HEK293 (cell line): ENCODE results near the gene HEG1.

ENCODE experiments used
- CTCF ChIA-PET: fragments of 350-600 bp; formaldehyde crosslinking; extraction: SDS; loops from one replicate; lab custom pipeline; 2021; ENCODE audit warnings: antibody characterized with exemption; lab: Yijun Ruan, JAX
- POLR2A ChIA-PET: fragments of 300-600 bp; formaldehyde crosslinking; extraction: SDS; loops from one replicate; lab custom pipeline; 2020; ENCODE audit warnings: antibody characterized with exemption, inconsistent platforms; lab: Yijun Ruan, JAX
- H3K27ac ChIP-seq: fragments of 200-500 bp; sonication (Bioruptor generic); 2 replicates; pipeline ENCODE4 v1.5.1; 2014; ENCODE audit warnings: low read depth, low read length, control low read depth, inconsistent platforms; ENCODE audit errors: extremely low read depth
- H3K36me3 ChIP-seq, 2 experiments: fragments of 200-500 bp in 1 of 2; sonication (Bioruptor generic) in 1 of 2; 1 replicate in 1 of 2; 2 replicates in 1 of 2; pipeline ENCODE4 v1.5.1; 2014 to 2017; ENCODE audit warnings: inconsistent platforms in 2 of 2, low read length in 2 of 2; ENCODE audit not compliant: control insufficient read depth in 2 of 2, insufficient read depth in 1 of 2
- H3K4me1 ChIP-seq: fragments of 200-500 bp; sonication (Bioruptor generic); 2 replicates; pipeline ENCODE4 v1.5.1; 2014; ENCODE audit warnings: mild to moderate bottlenecking, low read length, inconsistent platforms; ENCODE audit not compliant: control insufficient read depth, insufficient read depth
- H3K4me3 ChIP-seq: 2 replicates; pipeline ENCODE4 v1.5.1; 2011; ENCODE audit warnings: low read depth, mild to moderate bottlenecking, control low read depth, low read length, moderate library complexity
- H3K9me3 ChIP-seq: fragments of 200-500 bp; sonication (Bioruptor generic); 2 replicates; pipeline ENCODE4 v1.5.1; 2014; ENCODE audit warnings: low read depth, low read length, inconsistent platforms; ENCODE audit not compliant: control insufficient read depth, insufficient read depth
- GLIS1 ChIP-seq: fragments of 450-650 bp; formaldehyde crosslinking; IDR thresholded peaks from 2 replicates; pipeline ENCODE4 v1.5.1; 2016; ENCODE audit warnings: missing biosample characterization, missing genetic modification characterization
- OVOL3 ChIP-seq: fragments of 450-650 bp; formaldehyde crosslinking; IDR thresholded peaks from 2 replicates; pipeline ENCODE4 v1.5.1; 2016; ENCODE audit warnings: missing biosample characterization, missing genetic modification characterization
- PRDM2 ChIP-seq: fragments of 450-650 bp; formaldehyde crosslinking; IDR thresholded peaks from 2 replicates; pipeline ENCODE4 v1.5.1; 2016; ENCODE audit warnings: missing biosample characterization, missing genetic modification characterization, borderline replicate concordance
- SALL2 ChIP-seq: fragments of 450-650 bp; formaldehyde crosslinking; IDR thresholded peaks from 2 replicates; pipeline ENCODE4 v1.5.0; 2017; ENCODE audit warnings: missing biosample characterization, mild to moderate bottlenecking, missing genetic modification characterization, borderline replicate concordance
- SCRT1 ChIP-seq: fragments of 450-650 bp; formaldehyde crosslinking; IDR thresholded peaks from 2 replicates; pipeline ENCODE4 v1.5.1; 2016; ENCODE audit warnings: missing biosample characterization, missing genetic modification characterization, borderline replicate concordance
- SP2 ChIP-seq: fragments of 450-650 bp; formaldehyde crosslinking; IDR thresholded peaks from 2 replicates; pipeline ENCODE4 v1.5.1; 2016; ENCODE audit warnings: missing biosample characterization, missing genetic modification characterization
- SP7 ChIP-seq: fragments of 450-650 bp; formaldehyde crosslinking; IDR thresholded peaks from 2 replicates; pipeline ENCODE4 v1.5.1; 2016; ENCODE audit warnings: missing biosample characterization, missing genetic modification characterization
- WT1 ChIP-seq: fragments of 450-650 bp; formaldehyde crosslinking; IDR thresholded peaks from 2 replicates; pipeline ENCODE4 v1.5.1; 2016; ENCODE audit warnings: missing biosample characterization, missing genetic modification characterization
- ZFHX2 ChIP-seq: fragments of 450-650 bp; formaldehyde crosslinking; conservative IDR thresholded peaks from 2 replicates; pipeline ENCODE4 v1.5.1; 2016; ENCODE audit warnings: missing biosample characterization, missing genetic modification characterization
- ZNF121 ChIP-seq: fragments of 450-650 bp; formaldehyde crosslinking; IDR thresholded peaks from 2 replicates; pipeline ENCODE4 v1.5.1; 2016; ENCODE audit warnings: missing biosample characterization, missing genetic modification characterization
- ZNF132 ChIP-seq: fragments of 450-650 bp; formaldehyde crosslinking; IDR thresholded peaks from 2 replicates; pipeline ENCODE4 v1.5.1; 2017; ENCODE audit warnings: missing biosample characterization, missing genetic modification characterization, borderline replicate concordance
- ZNF146 ChIP-seq: fragments of 450-650 bp; formaldehyde crosslinking; IDR thresholded peaks from 2 replicates; pipeline ENCODE4 v1.5.1; 2016; ENCODE audit warnings: missing biosample characterization, missing genetic modification characterization
- ZNF16 ChIP-seq: fragments of 450-650 bp; formaldehyde crosslinking; IDR thresholded peaks from 2 replicates; pipeline ENCODE4 v1.5.1; 2016; ENCODE audit warnings: low read depth, missing biosample characterization, missing genetic modification characterization
- ZNF169 ChIP-seq: fragments of 450-650 bp; formaldehyde crosslinking; IDR thresholded peaks from 2 replicates; pipeline ENCODE4 v1.5.1; 2016; ENCODE audit warnings: missing biosample characterization, missing genetic modification characterization
- ZNF175 ChIP-seq: fragments of 450-650 bp; formaldehyde crosslinking; IDR thresholded peaks from 2 replicates; pipeline ENCODE4 v1.5.1; 2016; ENCODE audit warnings: missing biosample characterization, missing genetic modification characterization
- ZNF211 ChIP-seq: fragments of 450-650 bp; formaldehyde crosslinking; IDR thresholded peaks from 2 replicates; pipeline ENCODE4 v1.5.1; 2016; ENCODE audit warnings: low read depth, missing biosample characterization, missing genetic modification characterization
- ZNF24 ChIP-seq: fragments of 450-650 bp; formaldehyde crosslinking; IDR thresholded peaks from 2 replicates; pipeline ENCODE4 v1.5.1; 2016; ENCODE audit warnings: missing biosample characterization, missing genetic modification characterization
- ZNF311 ChIP-seq: fragments of 450-650 bp; formaldehyde crosslinking; IDR thresholded peaks from 2 replicates; pipeline ENCODE4 v1.5.1; 2017; ENCODE audit warnings: missing biosample characterization, missing genetic modification characterization, borderline replicate concordance
- ZNF394 ChIP-seq: fragments of 450-650 bp; formaldehyde crosslinking; IDR thresholded peaks from 2 replicates; pipeline ENCODE4 v1.5.1; 2016; ENCODE audit warnings: missing biosample characterization, missing genetic modification characterization, mild to moderate bottlenecking, moderate library complexity, borderline replicate concordance
- ZNF416 ChIP-seq: fragments of 450-650 bp; formaldehyde crosslinking; IDR thresholded peaks from 2 replicates; pipeline ENCODE4 v1.5.1; 2016; ENCODE audit warnings: missing biosample characterization, missing genetic modification characterization
- ZNF501 ChIP-seq: fragments of 450-650 bp; formaldehyde crosslinking; IDR thresholded peaks from 2 replicates; pipeline ENCODE4 v1.5.1; 2016; ENCODE audit warnings: missing biosample characterization, missing genetic modification characterization
- ZNF600 ChIP-seq: fragments of 450-650 bp; formaldehyde crosslinking; IDR thresholded peaks from 2 replicates; pipeline ENCODE4 v1.5.1; 2016; ENCODE audit warnings: missing biosample characterization, missing genetic modification characterization
- ZNF626 ChIP-seq: fragments of 450-650 bp; sonication (Bioruptor Pico); formaldehyde crosslinking; IDR thresholded peaks from 2 replicates; pipeline ENCODE4 v1.5.1; 2018; ENCODE audit warnings: missing biosample characterization, missing genetic modification characterization, inconsistent platforms
- ZNF704 ChIP-seq: fragments of 450-650 bp; formaldehyde crosslinking; IDR thresholded peaks from 2 replicates; pipeline ENCODE4 v1.5.1; 2016; ENCODE audit warnings: missing biosample characterization, missing genetic modification characterization
- ZNF791 ChIP-seq: fragments of 450-650 bp; formaldehyde crosslinking; IDR thresholded peaks from 2 replicates; pipeline ENCODE4 v1.5.1; 2016; ENCODE audit warnings: missing biosample characterization, missing genetic modification characterization
- ZNF792 ChIP-seq: fragments of 450-650 bp; formaldehyde crosslinking; IDR thresholded peaks from 2 replicates; pipeline ENCODE4 v1.5.1; 2016; ENCODE audit warnings: missing biosample characterization, missing genetic modification characterization
- ZSCAN16 ChIP-seq: fragments of 450-650 bp; formaldehyde crosslinking; IDR thresholded peaks from 2 replicates; pipeline ENCODE4 v1.5.1; 2016; ENCODE audit warnings: missing biosample characterization, missing genetic modification characterization

The HEG1 gene

GRCh38 chr3:125042725-125043406, 12.9 kb downstream of the HEG1 start:
- H3K36me3 ChIP-seq: peaks cover 0 to 8% of the 10 kb centered on the region in 2 experiments; a peak in 1 of 3 replicates
- no peaks in the 10 kb centered on the region for H3K9me3 ChIP-seq
- TF ChIP-seq SP2 (tag by site-specific recombination): no peak
- 0 out of 2 replicates have a peak, but pooled peaks have one; percentile 12 for TF ChIP-seq ZFHX2
- ChIA-PET POLR2A (no interaction called here), CTCF (no interaction called here)
- peaks cover 7% of the 10 kb centered on the region for H3K4me1 ChIP-seq
- H3K27ac ChIP-seq: no peak overlapping the region
- no peak overlapping the region for H3K4me3 ChIP-seq

- H3K4me1 ChIP-seq: peaks cover 7% of the 10 kb centered on the region
- H3K36me3 ChIP-seq: no peaks in the 10 kb centered on the region; a peak in 1 of 3 replicates
- no peaks in the 10 kb centered on the region for H3K9me3 ChIP-seq
- no peak overlapping the region for H3K4me3 ChIP-seq
- ChIA-PET POLR2A (interaction anchor here (0.6 kb wide), 1 partner anchor 556 kb away, joined by 5 read pairs; the partner anchor contains the start of gene OSBPL11), CTCF (interaction anchor here (0.6 kb wide), 1 partner anchor 150 kb away, joined by 3 read pairs; no protein-coding TSS in a partner anchor)
- H3K27ac ChIP-seq: no peak overlapping the region
- TF ChIP-seq ZFHX2 (peak; percentile 65), ZNF211 (tag by site-specific recombination) (no peak), ZNF16 (no peak), ZNF704 (tag by site-specific recombination) (no peak), ZNF394 (tag by site-specific recombination) (no peak), ZNF416 (tag by site-specific recombination) (no peak), PRDM2 (no peak), ZNF175 (no peak), ZNF24 (no peak), WT1 (0 out of 2 replicates have a peak, but pooled peaks have one; percentile 29), ZNF121 (tag by site-specific recombination) (no peak), ZSCAN16 (tag by site-specific recombination) (no peak), SP7 (tag by site-specific recombination) (0 out of 2 replicates have a peak, but pooled peaks have one; percentile 37), SALL2 (tag by site-specific recombination) (no peak), OVOL3 (tag by site-specific recombination) (no peak), ZNF626 (tag by site-specific recombination) (no peak), ZNF311 (tag by site-specific recombination) (no peak), ZNF132 (tag by site-specific recombination) (no peak), SCRT1 (tag by site-specific recombination) (no peak), ZNF146 (tag by site-specific recombination) (no peak), ZNF501 (no peak), ZNF600 (tag by site-specific recombination) (0 out of 2 replicates have a peak, but pooled peaks have one; percentile 46), ZNF792 (tag by site-specific recombination) (no peak), ZNF169 (no peak), GLIS1 (peak; percentile 45; the same call in 1 of the 2 replicates), ZNF791 (tag by site-specific recombination) (no peak)
Measured at GRCh38 chr3:125039131-125040100, 16.4 kb downstream of the HEG1 start.
